K562 (cell line): ENCODE results near the gene RCOR1. TPM values are rescaled to one million over a fixed set of nuclear protein-coding genes. Genes with fewer than 3 reads are reported as not detected.

Source experiments
- ATAC-seq: fragments of 200-7000 bp; cut with Tn5 transposase; 3 replicates; pipeline ENCODE4 v1.9.1; 2020; ENCODE audit warnings: moderate library complexity
- BruUV-seq: library from RNA; stranded (reverse); fragments of 400-500 nt; replicated peaks from 2 replicates; lab custom pipeline; 2021; lab: Mats Ljungman, UMichigan
- CTCF ChIA-PET: fragments of 300-600 bp; formaldehyde crosslinking; extraction: SDS; loops from one replicate; lab custom pipeline; 2021; ENCODE audit warnings: low intra/inter-chr PET ratio; lab: Yijun Ruan, JAX
- POLR2A ChIA-PET: fragments of 300-600, 350-650 bp; sonication (Branson Sonifier 250); formaldehyde crosslinking; extraction: SDS; loops from one replicate; lab custom pipeline; 2021; ENCODE audit warnings: antibody characterized with exemption, inconsistent platforms; lab: Yijun Ruan, JAX
- DNase-seq, 4 experiments: peaks; one replicate each; pipeline versions ENCODE4 v3.0.0 to v3.0.0-alpha.2; 2011 to 2018; ENCODE audit warnings: low spot score in 3 of 4, mixed read lengths in 3 of 4; ENCODE audit errors: extremely low read depth in 1 of 4
- FAIRE-seq: peaks from 2 replicates; lab custom pipeline; 2011; peaks lifted over from hg19 to GRCh38; lab: Jason Lieb, UNC
- H2AFZ ChIP-seq: 2 replicates; pipeline ENCODE4 v1.6.0; 2011; ENCODE audit warnings: low read depth, low read length, control low read depth, inconsistent platforms
- H3K27ac ChIP-seq: fragments of 200-600 bp; 3 replicates; pipeline ENCODE4 v1.8.0; 2011; ENCODE audit warnings: low read depth, mild to moderate bottlenecking, control low read depth, inconsistent platforms, low read length, moderate library complexity, mixed read lengths; ENCODE audit errors: extremely low read depth
- H3K27me3 ChIP-seq, 2 experiments: fragments of 300-600 bp in 1 of 2; 2 replicates in 1 of 2; 3 replicates in 1 of 2; pipeline versions ENCODE4 v1.6.0 to v1.8.0; 2011; ENCODE audit warnings: inconsistent platforms in 2 of 2, low read length in 2 of 2, mild to moderate bottlenecking in 1 of 2, mixed read lengths in 1 of 2, moderate library complexity in 1 of 2; ENCODE audit not compliant: control insufficient read depth in 2 of 2, insufficient read depth in 2 of 2
- H3K36me3 ChIP-seq: fragments of 300-600 bp; 3 replicates; pipeline ENCODE4 v1.8.0; 2011; ENCODE audit warnings: mild to moderate bottlenecking, low read length, inconsistent platforms; ENCODE audit not compliant: control insufficient read depth, insufficient read depth
- H3K4me1 ChIP-seq, 2 experiments: fragments of 200-600 bp in 1 of 2; replicated peaks in 1 of 2; 2 replicates in 1 of 2; 3 replicates in 1 of 2; pipeline versions ENCODE4 v1.5.1 to v1.8.0; 2011; ENCODE audit warnings: inconsistent platforms in 2 of 2, low read length in 2 of 2, mild to moderate bottlenecking in 1 of 2, mixed read lengths in 1 of 2, moderate library complexity in 1 of 2; ENCODE audit not compliant: control insufficient read depth in 2 of 2, insufficient read depth in 2 of 2
- H3K4me2 ChIP-seq: 2 replicates; pipeline ENCODE4 v1.6.1; 2011; ENCODE audit warnings: low read length, control low read depth, inconsistent platforms, mixed read lengths; ENCODE audit not compliant: insufficient read depth
- H3K4me3 ChIP-seq: fragments of 200-600 bp; sonication (generic), shearing (Covaris generic); 2 replicates; pipeline ENCODE4 v1.5.1; 2016; ENCODE audit warnings: control low read depth, inconsistent platforms
- H3K79me2 ChIP-seq: fragments of 200-600 bp; 3 replicates; pipeline ENCODE4 v1.8.0; 2011; ENCODE audit warnings: low read length, inconsistent platforms; ENCODE audit not compliant: control insufficient read depth, insufficient read depth
- H3K9ac ChIP-seq, 2 experiments: 2 replicates each; pipeline versions ENCODE4 v1.6.0 to v1.6.1; 2011; ENCODE audit warnings: low read depth in 2 of 2, low read length in 2 of 2, control low read depth in 1 of 2, inconsistent platforms in 1 of 2, mild to moderate bottlenecking in 1 of 2, mixed read lengths in 1 of 2; ENCODE audit not compliant: insufficient read depth in 1 of 2
- H3K9me1 ChIP-seq: one replicate; pipeline ENCODE4 v1.6.0; 2011; ENCODE audit warnings: inconsistent platforms, mild to moderate bottlenecking, low read length, moderate library complexity; ENCODE audit not compliant: control insufficient read depth, insufficient read depth
- H3K9me3 ChIP-seq: replicated peaks from 2 replicates; pipeline ENCODE4 v1.5.1; 2011; ENCODE audit warnings: low read depth, low read length, inconsistent platforms; ENCODE audit not compliant: control insufficient read depth, insufficient read depth
- H4K20me1 ChIP-seq: replicated peaks from 2 replicates; pipeline ENCODE4 v1.6.1; 2011; ENCODE audit warnings: low read length, inconsistent platforms, mixed read lengths; ENCODE audit not compliant: control insufficient read depth, insufficient read depth
- CEBPB ChIP-seq: fragments of 450-650 bp; IDR thresholded peaks from 2 replicates; pipeline ENCODE4 v1.6.1; 2016; ENCODE audit warnings: missing genetic modification characterization, missing compliant biosample characterization
- HEY1 ChIP-seq: fragments of 250-450 bp; sonication (Bioruptor Pico); IDR thresholded peaks from 2 replicates; pipeline ENCODE4 v1.5.0; 2020; ENCODE audit warnings: mild to moderate bottlenecking, moderate library complexity, borderline replicate concordance
- PCBP1 ChIP-seq: fragments of 200-400 bp; formaldehyde crosslinking; IDR thresholded peaks from 2 replicates; pipeline ENCODE4 v1.6.1; 2018; ENCODE audit warnings: mild to moderate bottlenecking, low read depth, low read length; ENCODE audit not compliant: poor library complexity, severe bottlenecking
- TCF7 ChIP-seq: sonication (generic); IDR thresholded peaks from 2 replicates; pipeline ENCODE4 v1.6.1; 2016; ENCODE audit warnings: antibody characterized with exemption, borderline replicate concordance
- TGIF2 ChIP-seq: sonication (generic); formaldehyde crosslinking; IDR thresholded peaks from 2 replicates; pipeline ENCODE4 v1.8.1; 2022; ENCODE audit warnings: mild to moderate bottlenecking, missing genetic modification reagents, moderate library complexity
- ZNF316 ChIP-seq: fragments of 450-650 bp; IDR thresholded peaks from 2 replicates; pipeline ENCODE4 v1.6.1; 2016
- WGBS: fragments of 100-300 bp; shearing (Covaris generic); methylation state at CpG from one replicate; pipeline ENCODE4 v1.1.6; 2016; ENCODE audit warnings: low coverage, mixed read lengths; ENCODE audit not compliant: insufficient coverage; ENCODE audit errors: missing lambda C conversion rate; 5-methylcytosine and 5-hydroxymethylcytosine counted together
- in situ Hi-C: fragments of 300-500 bp; cut with MboI; formaldehyde crosslinking; loops from 4 replicates; pipeline ENCODE4 v1.15.0; 2018; ENCODE audit warnings: inconsistent platforms, mixed read lengths
- intact Hi-C: fragments of 100-400 bp; cut with micrococcal nuclease; formaldehyde crosslinking; loops from 2 replicates; pipeline ENCODE4 v1.14.2; 2022
- polyA plus RNA-seq, 8 experiments: library from polyadenylated mRNA; depleted of rRNA in 4 of 8; stranded (reverse) in 5 of 8; unstranded in 3 of 8; fragments of >200 nt; fragmentation: Nextera tagmentation in 2 of 8; fragmentation: Illumina TruSeq in 1 of 8; extraction: Ambion mirVana in 2 of 8; extraction: Trizol in 1 of 8; gene quantifications; 2 replicates each; pipeline versions ENCODE4 v1.2.1 to v1.2.3, GENCODE V29; 2011 to 2014; ENCODE audit warnings: inconsistent platforms in 1 of 8, missing spikeins in 1 of 8
- total RNA-seq, 7 experiments: library from RNA; depleted of rRNA in 6 of 7; stranded (reverse); fragments of >200 nt in 6 of 7; fragmentation: Illumina TruSeq in 2 of 7; extraction: Trizol in 2 of 7; gene quantifications; 2 replicates each; pipeline versions ENCODE4 v1.2.1 to v1.2.3, GENCODE V29; 2011 to 2021; ENCODE audit warnings: low replicate concordance in 1 of 7
- TF ChIP-seq, protein P1 (sequence below): fragments of 250-450 bp; sonication (Bioruptor Pico); IDR thresholded peaks from 2 replicates; pipeline ENCODE4 v1.4.0; 2020
- TF ChIP-seq, protein P2 (sequence below), 2 experiments: fragments of 450-650 bp; IDR thresholded peaks; 2 replicates each; pipeline ENCODE4 v1.6.1; 2018; ENCODE audit warnings: mild to moderate bottlenecking in 2 of 2, low read depth in 1 of 2; ENCODE audit not compliant: partially characterized antibody in 2 of 2
- TF ChIP-seq, protein P3 (sequence below), 2 experiments: fragments of 450-650 bp in 1 of 2; sonication (generic) in 1 of 2; formaldehyde crosslinking in 1 of 2; IDR thresholded peaks in 1 of 2; conservative IDR thresholded peaks in 1 of 2; 2 replicates each; pipeline versions ENCODE4 v1.6.1 to v1.8.1; 2016 to 2023; ENCODE audit warnings: mild to moderate bottlenecking in 2 of 2, moderate library complexity in 2 of 2, inconsistent platforms in 1 of 2, missing genetic modification reagents in 1 of 2

RCOR1 gene
- total and polyA plus RNA-seq, 9 of the 15 experiments (the other 6 are each of a cell fraction or from before 2014, with no cell fraction given), result 8.5 to 47.9 (median 20.9) TPM

DNA sequence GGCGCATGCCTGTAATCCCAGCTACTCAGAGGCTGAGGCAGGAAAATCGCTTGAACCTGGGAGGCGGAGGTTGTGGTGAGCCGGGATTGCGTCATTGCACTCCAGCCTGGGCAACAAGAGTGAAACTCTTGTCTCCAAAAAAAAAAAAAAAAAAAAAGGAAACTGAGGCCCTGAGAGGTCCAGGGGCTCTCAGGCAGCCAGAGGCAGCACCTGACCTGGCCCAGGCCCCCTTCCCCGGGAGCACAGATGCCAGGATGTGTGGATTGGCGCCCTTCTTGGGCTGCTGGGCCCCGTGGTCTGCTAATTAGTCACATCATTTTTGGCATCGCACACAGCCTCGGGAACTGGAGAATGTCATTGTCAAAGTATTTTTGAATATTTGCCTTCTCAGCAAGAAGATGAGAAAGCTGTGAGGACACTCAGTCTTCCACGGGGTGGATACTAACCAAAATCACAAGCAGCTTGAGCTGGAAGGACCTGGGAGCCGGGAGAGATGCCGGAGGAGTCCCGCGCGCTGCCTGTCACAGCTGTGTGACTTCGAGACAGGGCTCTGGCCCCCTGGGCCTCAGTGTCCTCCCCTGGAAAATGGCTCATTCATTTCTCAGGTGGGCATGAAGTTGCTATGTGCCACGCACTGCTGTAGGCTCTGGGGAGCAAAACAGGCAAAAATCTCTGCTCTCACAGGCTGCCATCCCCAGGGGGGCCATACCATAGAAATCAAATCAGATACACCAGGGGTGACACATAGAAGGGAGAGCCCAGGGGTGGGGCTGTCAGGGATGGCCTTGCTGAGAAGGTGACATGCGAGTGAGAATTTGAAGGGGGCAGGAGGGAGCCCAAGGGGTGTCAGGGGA, 12.5 kb upstream of the RCOR1 start:
- Histone ChIP-seq H3K9ac (no peak overlapping the region), H3K9me1 (no peaks in the 10 kb centered on the region), H2AFZ (no peak overlapping the region), H3K9me3 (no peaks in the 10 kb centered on the region), H3K4me1 (peaks cover 11 to 14% of the 10 kb centered on the region in 2 experiments), H3K36me3 (no peaks in the 10 kb centered on the region), H3K27ac (no peak overlapping the region), H3K4me3 (no peak overlapping the region), H3K4me2 (no peak overlapping the region), H4K20me1 (no peaks in the 10 kb centered on the region), H3K79me2 (no peaks in the 10 kb centered on the region), H3K27me3 (no peaks in the 10 kb centered on the region)
- ATAC-seq (no peak; the same call in 2 of the 3 replicates), DNase-seq (no peak), FAIRE-seq (no peak)
- ChIA-PET CTCF (no interaction called here), POLR2A (interaction anchor here (1.3 kb wide), 1 partner anchor 9 kb away, joined by 5 read pairs; no protein-coding TSS in a partner anchor)
- no peak for TF ChIP-seq TGIF2
- TF ChIP-seq, protein P1, sequence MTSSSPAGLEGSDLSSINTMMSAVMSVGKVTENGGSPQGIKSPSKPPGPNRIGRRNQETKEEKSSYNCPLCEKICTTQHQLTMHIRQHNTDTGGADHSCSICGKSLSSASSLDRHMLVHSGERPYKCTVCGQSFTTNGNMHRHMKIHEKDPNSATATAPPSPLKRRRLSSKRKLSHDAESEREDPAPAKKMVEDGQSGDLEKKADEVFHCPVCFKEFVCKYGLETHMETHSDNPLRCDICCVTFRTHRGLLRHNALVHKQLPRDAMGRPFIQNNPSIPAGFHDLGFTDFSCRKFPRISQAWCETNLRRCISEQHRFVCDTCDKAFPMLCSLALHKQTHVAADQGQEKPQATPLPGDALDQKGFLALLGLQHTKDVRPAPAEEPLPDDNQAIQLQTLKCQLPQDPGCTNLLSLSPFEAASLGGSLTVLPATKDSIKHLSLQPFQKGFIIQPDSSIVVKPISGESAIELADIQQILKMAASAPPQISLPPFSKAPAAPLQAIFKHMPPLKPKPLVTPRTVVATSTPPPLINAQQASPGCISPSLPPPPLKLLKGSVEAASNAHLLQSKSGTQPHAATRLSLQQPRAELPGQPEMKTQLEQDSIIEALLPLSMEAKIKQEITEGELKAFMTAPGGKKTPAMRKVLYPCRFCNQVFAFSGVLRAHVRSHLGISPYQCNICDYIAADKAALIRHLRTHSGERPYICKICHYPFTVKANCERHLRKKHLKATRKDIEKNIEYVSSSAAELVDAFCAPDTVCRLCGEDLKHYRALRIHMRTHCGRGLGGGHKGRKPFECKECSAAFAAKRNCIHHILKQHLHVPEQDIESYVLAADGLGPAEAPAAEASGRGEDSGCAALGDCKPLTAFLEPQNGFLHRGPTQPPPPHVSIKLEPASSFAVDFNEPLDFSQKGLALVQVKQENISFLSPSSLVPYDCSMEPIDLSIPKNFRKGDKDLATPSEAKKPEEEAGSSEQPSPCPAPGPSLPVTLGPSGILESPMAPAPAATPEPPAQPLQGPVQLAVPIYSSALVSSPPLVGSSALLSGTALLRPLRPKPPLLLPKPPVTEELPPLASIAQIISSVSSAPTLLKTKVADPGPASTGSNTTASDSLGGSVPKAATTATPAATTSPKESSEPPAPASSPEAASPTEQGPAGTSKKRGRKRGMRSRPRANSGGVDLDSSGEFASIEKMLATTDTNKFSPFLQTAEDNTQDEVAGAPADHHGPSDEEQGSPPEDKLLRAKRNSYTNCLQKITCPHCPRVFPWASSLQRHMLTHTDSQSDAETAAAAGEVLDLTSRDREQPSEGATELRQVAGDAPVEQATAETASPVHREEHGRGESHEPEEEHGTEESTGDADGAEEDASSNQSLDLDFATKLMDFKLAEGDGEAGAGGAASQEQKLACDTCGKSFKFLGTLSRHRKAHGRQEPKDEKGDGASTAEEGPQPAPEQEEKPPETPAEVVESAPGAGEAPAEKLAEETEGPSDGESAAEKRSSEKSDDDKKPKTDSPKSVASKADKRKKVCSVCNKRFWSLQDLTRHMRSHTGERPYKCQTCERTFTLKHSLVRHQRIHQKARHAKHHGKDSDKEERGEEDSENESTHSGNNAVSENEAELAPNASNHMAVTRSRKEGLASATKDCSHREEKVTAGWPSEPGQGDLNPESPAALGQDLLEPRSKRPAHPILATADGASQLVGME (CRISPR knock-in tag), result no peak
- TF ChIP-seq, protein P2, sequence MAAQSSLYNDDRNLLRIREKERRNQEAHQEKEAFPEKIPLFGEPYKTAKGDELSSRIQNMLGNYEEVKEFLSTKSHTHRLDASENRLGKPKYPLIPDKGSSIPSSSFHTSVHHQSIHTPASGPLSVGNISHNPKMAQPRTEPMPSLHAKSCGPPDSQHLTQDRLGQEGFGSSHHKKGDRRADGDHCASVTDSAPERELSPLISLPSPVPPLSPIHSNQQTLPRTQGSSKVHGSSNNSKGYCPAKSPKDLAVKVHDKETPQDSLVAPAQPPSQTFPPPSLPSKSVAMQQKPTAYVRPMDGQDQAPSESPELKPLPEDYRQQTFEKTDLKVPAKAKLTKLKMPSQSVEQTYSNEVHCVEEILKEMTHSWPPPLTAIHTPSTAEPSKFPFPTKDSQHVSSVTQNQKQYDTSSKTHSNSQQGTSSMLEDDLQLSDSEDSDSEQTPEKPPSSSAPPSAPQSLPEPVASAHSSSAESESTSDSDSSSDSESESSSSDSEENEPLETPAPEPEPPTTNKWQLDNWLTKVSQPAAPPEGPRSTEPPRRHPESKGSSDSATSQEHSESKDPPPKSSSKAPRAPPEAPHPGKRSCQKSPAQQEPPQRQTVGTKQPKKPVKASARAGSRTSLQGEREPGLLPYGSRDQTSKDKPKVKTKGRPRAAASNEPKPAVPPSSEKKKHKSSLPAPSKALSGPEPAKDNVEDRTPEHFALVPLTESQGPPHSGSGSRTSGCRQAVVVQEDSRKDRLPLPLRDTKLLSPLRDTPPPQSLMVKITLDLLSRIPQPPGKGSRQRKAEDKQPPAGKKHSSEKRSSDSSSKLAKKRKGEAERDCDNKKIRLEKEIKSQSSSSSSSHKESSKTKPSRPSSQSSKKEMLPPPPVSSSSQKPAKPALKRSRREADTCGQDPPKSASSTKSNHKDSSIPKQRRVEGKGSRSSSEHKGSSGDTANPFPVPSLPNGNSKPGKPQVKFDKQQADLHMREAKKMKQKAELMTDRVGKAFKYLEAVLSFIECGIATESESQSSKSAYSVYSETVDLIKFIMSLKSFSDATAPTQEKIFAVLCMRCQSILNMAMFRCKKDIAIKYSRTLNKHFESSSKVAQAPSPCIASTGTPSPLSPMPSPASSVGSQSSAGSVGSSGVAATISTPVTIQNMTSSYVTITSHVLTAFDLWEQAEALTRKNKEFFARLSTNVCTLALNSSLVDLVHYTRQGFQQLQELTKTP (IDR thresholded peaks at IDR 0.05; ENCODE audit: low read depth in 1 of 2, partially characterized antibody in 2 of 2), result no peak
- 0 out of 2 replicates have a peak, but pooled peaks have one; percentile 24 for TF ChIP-seq ZNF316
- TF ChIP-seq, protein P3, sequence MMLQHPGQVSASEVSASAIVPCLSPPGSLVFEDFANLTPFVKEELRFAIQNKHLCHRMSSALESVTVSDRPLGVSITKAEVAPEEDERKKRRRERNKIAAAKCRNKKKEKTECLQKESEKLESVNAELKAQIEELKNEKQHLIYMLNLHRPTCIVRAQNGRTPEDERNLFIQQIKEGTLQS (IDR thresholded peaks at IDR 0.05), result 0 out of 2 replicates have a peak, but pooled peaks have one; percentile 15
- TF ChIP-seq, protein P3 (CRISPR knock-in tag; conservative IDR thresholded peaks at IDR 0.05), result no peak
- no peak for TF ChIP-seq HEY1 (CRISPR knock-in tag)
- TF ChIP-seq TCF7, result no peak
- TF ChIP-seq PCBP1, result no peak
- peak; percentile 63 for TF ChIP-seq CEBPB
- intact Hi-C loops, result no loop called here
- WGBS, result 70% methylated on average over 13 of the region's 19 CpGs
- in situ Hi-C loops, result no loop called here
- BruUV-seq, result no TSS peak
